GM12878 (cell line): ENCODE measurements around the gene CCNB1. TPM values are rescaled to one million over a fixed set of nuclear protein-coding genes. Genes with fewer than 3 reads are reported as not detected.

Experiments
- ATAC-seq: fragments of 200-7000 bp; cut with Tn5 transposase; 3 replicates; pipeline ENCODE4 v1.9.1; 2020; ENCODE audit warnings: mild to moderate bottlenecking, moderate library complexity
- BruUV-seq: library from RNA; stranded (reverse); fragments of 400-500 nt; replicated peaks from 2 replicates; lab custom pipeline; 2021; lab: Mats Ljungman, UMichigan
- CTCF ChIA-PET: fragments of 300-600 bp; sonication (Branson Sonifier 250); formaldehyde crosslinking; extraction: SDS; loops from one replicate; lab custom pipeline; 2021; ENCODE audit warnings: inconsistent platforms; lab: Yijun Ruan, JAX
- POLR2A ChIA-PET: fragments of 350-600 bp; formaldehyde crosslinking; extraction: SDS; loops from one replicate; lab custom pipeline; 2021; ENCODE audit warnings: inconsistent platforms; lab: Charles Lee
- RAD21 ChIA-PET: fragments of 300-600 bp; sonication (Branson Sonifier 250); formaldehyde crosslinking; loops from one replicate; lab custom pipeline; 2023; ENCODE audit warnings: antibody characterized with exemption; ENCODE audit not compliant: unreplicated experiment; lab: Charles Lee
- SMC1A ChIA-PET: fragments of 300-600 bp; sonication (Branson Sonifier 250); formaldehyde crosslinking; loops from one replicate; lab custom pipeline; 2023; ENCODE audit not compliant: unreplicated experiment, uncharacterized antibody; lab: Charles Lee
- DNase-seq: peaks from one replicate; pipeline ENCODE4 v3.0.0-alpha.2; 2011; ENCODE audit warnings: low read depth, low spot score
- FAIRE-seq: peaks from 3 replicates; lab custom pipeline; 2011; peaks lifted over from hg19 to GRCh38; lab: Jason Lieb, UNC
- H2AFZ ChIP-seq: 2 replicates; pipeline ENCODE4 v1.6.0; 2011; ENCODE audit warnings: low read depth, low read length, control low read depth; ENCODE audit not compliant: control insufficient read depth
- H3K27ac ChIP-seq: 2 replicates; pipeline ENCODE4 v1.5.1; 2011; ENCODE audit warnings: control low read depth; ENCODE audit not compliant: control insufficient read depth, insufficient read depth
- H3K27me3 ChIP-seq, 2 experiments: replicated peaks in 1 of 2; 2 replicates each; pipeline versions ENCODE4 v1.6.0 to v1.6.1; 2011; ENCODE audit warnings: low read length in 1 of 2; ENCODE audit not compliant: control insufficient read depth in 2 of 2, insufficient read depth in 2 of 2
- H3K36me3 ChIP-seq, 2 experiments: 2 replicates each; pipeline ENCODE4 v1.5.1; 2011; ENCODE audit warnings: low read length in 1 of 2; ENCODE audit not compliant: control insufficient read depth in 2 of 2, insufficient read depth in 2 of 2
- H3K4me1 ChIP-seq: 2 replicates; pipeline ENCODE4 v1.6.1; 2011; ENCODE audit warnings: mild to moderate bottlenecking, low read length, moderate library complexity, mixed read lengths; ENCODE audit not compliant: control insufficient read depth, insufficient read depth
- H3K4me2 ChIP-seq: 2 replicates; pipeline ENCODE4 v1.6.0; 2011; ENCODE audit warnings: control low read depth; ENCODE audit not compliant: control insufficient read depth, insufficient read depth
- H3K4me3 ChIP-seq: fragments of 200-600 bp; sonication (generic); 2 replicates; pipeline ENCODE4 v1.5.1; 2016
- H3K79me2 ChIP-seq: 2 replicates; pipeline ENCODE4 v1.6.0; 2011; ENCODE audit warnings: low read length; ENCODE audit not compliant: control insufficient read depth, insufficient read depth
- H3K9ac ChIP-seq: 2 replicates; pipeline ENCODE4 v1.8.0; 2011; ENCODE audit warnings: low read length, control low read depth, mixed read lengths; ENCODE audit not compliant: control insufficient read depth, insufficient read depth
- H3K9me3 ChIP-seq: replicated peaks from 3 replicates; pipeline ENCODE4 v1.5.1; 2011; ENCODE audit warnings: mild to moderate bottlenecking, low read length; ENCODE audit not compliant: control insufficient read depth, insufficient read depth
- H4K20me1 ChIP-seq: 2 replicates; pipeline ENCODE4 v1.6.0; 2011; ENCODE audit not compliant: control insufficient read depth, insufficient read depth
- BHLHE40 ChIP-seq, 2 experiments: fragments of 450-650 bp in 1 of 2; IDR thresholded peaks; 2 replicates each; pipeline ENCODE4 v1.6.1; 2011 to 2017; ENCODE audit warnings: low read depth in 2 of 2, borderline replicate concordance in 1 of 2, improper control_type of control experiment in 1 of 2, low read length in 1 of 2, mild to moderate bottlenecking in 1 of 2
- DPF2 ChIP-seq: fragments of 450-650 bp; IDR thresholded peaks from 2 replicates; pipeline ENCODE4 v1.6.1; 2017; ENCODE audit warnings: mild to moderate bottlenecking
- FOS ChIP-seq: IDR thresholded peaks from 3 replicates; pipeline ENCODE4 v1.6.1; 2011; ENCODE audit warnings: borderline replicate concordance; ENCODE audit not compliant: insufficient read length; ENCODE audit errors: extremely low read depth
- FOXM1 ChIP-seq: IDR thresholded peaks from 2 replicates; pipeline ENCODE4 v1.6.1; 2012; ENCODE audit warnings: low read depth, mild to moderate bottlenecking, inconsistent platforms, low read length, moderate library complexity
- GABPA ChIP-seq: IDR thresholded peaks from 2 replicates; pipeline ENCODE4 v1.6.1; 2014; ENCODE audit warnings: antibody characterized with exemption, low read depth, mild to moderate bottlenecking, inconsistent platforms
- LARP7 ChIP-seq: fragments of 450-650 bp; IDR thresholded peaks from 2 replicates; pipeline ENCODE4 v1.6.1; 2017; ENCODE audit warnings: mild to moderate bottlenecking
- MTA2 ChIP-seq: fragments of 450-650 bp; IDR thresholded peaks from 2 replicates; pipeline ENCODE4 v1.6.1; 2016; ENCODE audit warnings: low read depth, mild to moderate bottlenecking, moderate library complexity
- NFXL1 ChIP-seq: fragments of 450-650 bp; IDR thresholded peaks from 2 replicates; pipeline ENCODE4 v1.6.1; 2017; ENCODE audit warnings: antibody characterized with exemption, mild to moderate bottlenecking, borderline replicate concordance
- PML ChIP-seq: IDR thresholded peaks from 2 replicates; pipeline ENCODE4 v1.6.1; 2012; ENCODE audit warnings: low read length, inconsistent platforms
- POLR2AphosphoS2 ChIP-seq: IDR thresholded peaks from 2 replicates; pipeline ENCODE4 v1.6.1; 2011; ENCODE audit warnings: low read depth, mild to moderate bottlenecking, low read length, improper control_type of control experiment, moderate library complexity
- SIN3A ChIP-seq: IDR thresholded peaks from 2 replicates; pipeline ENCODE4 v1.6.1; 2012; ENCODE audit warnings: low read depth, low read length, improper control_type of control experiment
- USF2 ChIP-seq: IDR thresholded peaks from 2 replicates; pipeline ENCODE4 v1.6.1; 2011; ENCODE audit warnings: low read depth, low read length, improper control_type of control experiment, borderline replicate concordance
- ZNF384 ChIP-seq: IDR thresholded peaks from 2 replicates; pipeline ENCODE4 v1.6.1; 2012; ENCODE audit warnings: low read depth, mild to moderate bottlenecking, low read length, improper control_type of control experiment, borderline replicate concordance
- WGBS: methylation state at CpG from one replicate; pipeline ENCODE4 v1.1.6; 2016; ENCODE audit warnings: low lambda C conversion rate; ENCODE audit not compliant: insufficient replicate concordance, insufficient coverage; ENCODE audit errors: missing lambda C conversion rate; 5-methylcytosine and 5-hydroxymethylcytosine counted together
- in situ Hi-C: fragments of 300-500 bp; cut with MboI; formaldehyde crosslinking; loops from 9 replicates; pipeline ENCODE4 v1.14.3; 2018; ENCODE audit warnings: mixed read lengths
- intact Hi-C: fragments of 100-400 bp; cut with micrococcal nuclease; formaldehyde crosslinking; loops from one replicate; pipeline ENCODE4 v1.14.2; 2022; ENCODE audit not compliant: unreplicated experiment
- polyA plus RNA-seq, 11 experiments: library from polyadenylated mRNA; depleted of rRNA in 4 of 11; unstranded in 6 of 11; stranded (reverse) in 5 of 11; fragments of >200 nt; fragmentation: Nextera tagmentation in 4 of 11; fragmentation: Illumina TruSeq in 1 of 11; extraction: Ambion mirVana in 4 of 11; extraction: Trizol in 1 of 11; gene quantifications; 1 replicate in 1 of 11; 2 replicates in 10 of 11; pipeline versions ENCODE4 v1.2.1 to v1.2.3, GENCODE V29; 2011 to 2016; ENCODE audit warnings: inconsistent platforms in 2 of 11, missing spikeins in 2 of 11, low read depth in 1 of 11
- total RNA-seq, 4 experiments: library from RNA; depleted of rRNA in 3 of 4; stranded (reverse); fragments of >200 nt in 3 of 4; fragmentation: Illumina TruSeq in 1 of 4; extraction: Trizol in 1 of 4; gene quantifications; 2 replicates each; pipeline versions ENCODE4 v1.2.1 to v1.2.3, GENCODE V29; 2013 to 2021
- TF ChIP-seq, protein P1 (sequence below): fragments of 450-650 bp; IDR thresholded peaks from 2 replicates; pipeline ENCODE4 v1.6.1; 2017; ENCODE audit warnings: antibody characterized with exemption, mild to moderate bottlenecking, moderate library complexity

CCNB1 gene
- total and polyA plus RNA-seq, 10 of the 15 experiments (the other 5 are each of a cell fraction or from before 2014, with no cell fraction given), result 148 to 403 (median 210) TPM

DNA sequence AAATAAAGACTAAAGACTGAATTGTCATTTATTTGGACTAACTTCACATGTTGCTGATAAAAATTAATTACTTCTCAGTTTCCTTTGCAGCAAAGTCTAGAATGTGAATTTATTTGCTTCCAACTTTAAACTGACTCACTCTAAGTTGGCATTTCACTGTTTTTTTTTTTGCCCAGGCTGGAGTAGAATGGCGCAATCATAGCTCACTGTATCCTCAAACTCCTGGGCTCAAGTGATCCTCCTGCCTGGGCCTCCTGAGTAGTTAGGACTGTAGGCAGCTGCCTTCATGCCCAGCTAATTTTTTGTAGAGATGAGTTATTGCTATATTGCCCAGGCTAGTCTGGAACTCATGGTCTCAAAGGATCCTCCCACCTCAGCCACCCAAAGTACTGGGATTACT, 3.5 kb downstream of the CCNB1 start:
- Histone ChIP-seq H4K20me1 (no peaks in the 10 kb centered on the region), H3K79me2 (peaks cover 28% of the 10 kb centered on the region), H3K36me3 (peaks cover 2 to 20% of the 10 kb centered on the region in 2 experiments; a peak in 3 of 4 replicates), H3K9me3 (no peaks in the 10 kb centered on the region), H3K27me3 (no peaks in the 10 kb centered on the region), H3K4me2 (peak overlapping the region; percentile 9; the same call in 1 of the 2 replicates), H3K9ac (no peak overlapping the region), H2AFZ (no peak overlapping the region), H3K27ac (no peak overlapping the region), H3K4me1 (no peaks in the 10 kb centered on the region), H3K4me3 (no peak overlapping the region)
- intact Hi-C loops (no loop called here), in situ Hi-C loops (no loop called here)
- DNase-seq (no peak), FAIRE-seq (no peak), ATAC-seq (no peak)
- SMC1A ChIA-PET, result interaction anchor here (1.0 kb wide), 1 partner anchor 64 kb away, joined by 3 read pairs; no protein-coding TSS in a partner anchor
- WGBS, result 100% methylated on average over 1 of the region's 1 CpG
- BruUV-seq, result no TSS peak
- POLR2A ChIA-PET, result interaction anchor here (1.0 kb wide), 1 partner anchor 18 kb away, joined by 4 read pairs; no protein-coding TSS in a partner anchor
- CTCF ChIA-PET, result interaction anchor here (1.1 kb wide), 1 partner anchor 66 kb away, joined by 4 read pairs; no protein-coding TSS in a partner anchor
- TF ChIP-seq BHLHE40 (IDR thresholded peaks at IDR 0.05; ENCODE audit: borderline replicate concordance in 1 of 2, low read depth in 2 of 2, low read length in 1 of 2) (no peak), NFXL1 (no peak), FOS (no peak)
- RAD21 ChIA-PET, result no interaction called here

- in situ Hi-C loops (no loop called here), intact Hi-C loops (no loop called here)
- no peaks in the 10 kb centered on the region for H3K4me1 ChIP-seq
- H4K20me1 ChIP-seq, result no peaks in the 10 kb centered on the region
- peak overlapping the region; percentile 35; the same call in 1 of the 2 replicates for H3K4me2 ChIP-seq
- peaks cover 28% of the 10 kb centered on the region for H3K79me2 ChIP-seq
- 91% methylated on average over 3 of the region's 3 CpGs for WGBS
- no peak overlapping the region for H3K4me3 ChIP-seq
- H3K36me3 ChIP-seq, result peaks cover 4 to 21% of the 10 kb centered on the region in 2 experiments; a peak in 3 of 4 replicates
- no peak overlapping the region for H3K9ac ChIP-seq
- RAD21 ChIA-PET, result no interaction called here
- FAIRE-seq, result no peak
- CTCF ChIA-PET, result no interaction called here
- BruUV-seq, result no TSS peak
- H3K27ac ChIP-seq, result no peak overlapping the region
- POLR2A ChIA-PET, result interaction anchor here (0.7 to 1.0 kb wide), 2 partner anchors 18 to 82 kb away, joined by 3 to 4 read pairs; no protein-coding TSS in a partner anchor
- no peak for ATAC-seq
- no peaks in the 10 kb centered on the region for H3K27me3 ChIP-seq
- no peak for DNase-seq
- H2AFZ ChIP-seq, result no peak overlapping the region
- H3K9me3 ChIP-seq, result no peaks in the 10 kb centered on the region
- SMC1A ChIA-PET, result interaction anchor here (1.0 kb wide), 1 partner anchor 64 kb away, joined by 3 read pairs; no protein-coding TSS in a partner anchor
- TF ChIP-seq ZNF384 (no peak), SIN3A (no peak), GABPA (no peak), FOXM1 (no peak), USF2 (no peak), POLR2AphosphoS2 (no peak), BHLHE40 (IDR thresholded peaks at IDR 0.05; ENCODE audit: borderline replicate concordance in 1 of 2, low read depth in 2 of 2, low read length in 1 of 2) (no peak), MTA2 (no peak), PML (no peak), DPF2 (no peak), LARP7 (no peak)
- TF ChIP-seq, protein P1, sequence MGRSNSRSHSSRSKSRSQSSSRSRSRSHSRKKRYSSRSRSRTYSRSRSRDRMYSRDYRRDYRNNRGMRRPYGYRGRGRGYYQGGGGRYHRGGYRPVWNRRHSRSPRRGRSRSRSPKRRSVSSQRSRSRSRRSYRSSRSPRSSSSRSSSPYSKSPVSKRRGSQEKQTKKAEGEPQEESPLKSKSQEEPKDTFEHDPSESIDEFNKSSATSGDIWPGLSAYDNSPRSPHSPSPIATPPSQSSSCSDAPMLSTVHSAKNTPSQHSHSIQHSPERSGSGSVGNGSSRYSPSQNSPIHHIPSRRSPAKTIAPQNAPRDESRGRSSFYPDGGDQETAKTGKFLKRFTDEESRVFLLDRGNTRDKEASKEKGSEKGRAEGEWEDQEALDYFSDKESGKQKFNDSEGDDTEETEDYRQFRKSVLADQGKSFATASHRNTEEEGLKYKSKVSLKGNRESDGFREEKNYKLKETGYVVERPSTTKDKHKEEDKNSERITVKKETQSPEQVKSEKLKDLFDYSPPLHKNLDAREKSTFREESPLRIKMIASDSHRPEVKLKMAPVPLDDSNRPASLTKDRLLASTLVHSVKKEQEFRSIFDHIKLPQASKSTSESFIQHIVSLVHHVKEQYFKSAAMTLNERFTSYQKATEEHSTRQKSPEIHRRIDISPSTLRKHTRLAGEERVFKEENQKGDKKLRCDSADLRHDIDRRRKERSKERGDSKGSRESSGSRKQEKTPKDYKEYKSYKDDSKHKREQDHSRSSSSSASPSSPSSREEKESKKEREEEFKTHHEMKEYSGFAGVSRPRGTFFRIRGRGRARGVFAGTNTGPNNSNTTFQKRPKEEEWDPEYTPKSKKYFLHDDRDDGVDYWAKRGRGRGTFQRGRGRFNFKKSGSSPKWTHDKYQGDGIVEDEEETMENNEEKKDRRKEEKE, result no peak
Measured at GRCh38 chr5:69170969-69171368, 4.0 kb downstream of the CCNB1 start.
